ENCODE results near the gene PSMG2. TPM values are rescaled to one million over a fixed set of nuclear protein-coding genes. Genes with fewer than 3 reads are reported as not detected.

PSMG2 gene
- total RNA-seq, 2 donors from 2014 or later: 8.2 to 36.8 TPM

DNA sequence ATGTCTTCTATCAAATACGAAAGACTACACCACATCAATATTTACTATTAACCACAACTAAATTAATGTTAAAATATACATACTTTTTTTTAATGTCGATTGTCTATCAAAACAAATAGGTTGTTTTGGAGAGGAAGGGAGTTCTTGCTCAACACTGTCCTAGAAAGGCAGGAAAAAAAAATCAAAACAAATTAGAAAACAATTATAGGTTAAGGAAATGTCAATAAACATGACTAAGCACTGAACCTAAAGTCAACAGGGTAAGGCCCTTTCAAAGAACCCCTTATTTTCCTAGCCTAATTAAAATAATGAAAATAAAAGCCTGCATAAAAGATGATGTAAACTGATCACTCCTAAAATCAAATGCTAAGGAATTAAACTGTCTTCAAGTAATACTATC lies 3.1 kb upstream of the PSMG2 start:
- H3K4me1 ChIP-seq: peaks cover 23% of the 10 kb centered on the region

DNA sequence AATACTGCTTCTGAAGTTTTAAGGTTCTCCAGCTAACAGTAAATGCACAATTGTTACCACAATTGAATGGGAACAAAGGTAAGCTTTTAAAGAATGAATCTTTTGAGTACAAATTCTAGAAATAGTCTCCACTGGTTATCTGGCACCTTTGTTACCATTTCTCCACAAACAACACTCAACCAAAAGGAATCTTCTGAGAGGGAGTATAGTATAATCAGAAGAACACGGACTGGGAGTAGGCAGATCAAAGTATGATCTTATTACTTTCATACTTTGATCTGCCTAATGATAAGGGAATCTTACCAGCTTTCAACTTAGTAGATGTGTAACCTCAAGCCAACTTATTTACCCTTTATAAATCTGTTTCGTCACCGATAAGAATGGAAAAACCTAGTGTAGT lies 1.7 kb upstream of the PSMG2 start:
- no peak overlapping the region for H3K4me3 ChIP-seq
- H3K4me1 ChIP-seq: peaks cover 35% of the 10 kb centered on the region
- no peaks in the 10 kb centered on the region for H3K36me3 ChIP-seq (replicated peaks in 1 of 2; ENCODE audit: insufficient read depth in 1 of 2, low read depth in 2 of 2)
- 64 to 72% methylated on average over 3 of the region's 3 CpGs for WGBS, 2 donors
- no peaks in the 10 kb centered on the region for H3K9me3 ChIP-seq
- intact Hi-C loops (cut with DNase I): no loop called here
- no peak for DNase-seq
- H3K27ac ChIP-seq: no peak overlapping the region
- TF ChIP-seq, protein P1, sequence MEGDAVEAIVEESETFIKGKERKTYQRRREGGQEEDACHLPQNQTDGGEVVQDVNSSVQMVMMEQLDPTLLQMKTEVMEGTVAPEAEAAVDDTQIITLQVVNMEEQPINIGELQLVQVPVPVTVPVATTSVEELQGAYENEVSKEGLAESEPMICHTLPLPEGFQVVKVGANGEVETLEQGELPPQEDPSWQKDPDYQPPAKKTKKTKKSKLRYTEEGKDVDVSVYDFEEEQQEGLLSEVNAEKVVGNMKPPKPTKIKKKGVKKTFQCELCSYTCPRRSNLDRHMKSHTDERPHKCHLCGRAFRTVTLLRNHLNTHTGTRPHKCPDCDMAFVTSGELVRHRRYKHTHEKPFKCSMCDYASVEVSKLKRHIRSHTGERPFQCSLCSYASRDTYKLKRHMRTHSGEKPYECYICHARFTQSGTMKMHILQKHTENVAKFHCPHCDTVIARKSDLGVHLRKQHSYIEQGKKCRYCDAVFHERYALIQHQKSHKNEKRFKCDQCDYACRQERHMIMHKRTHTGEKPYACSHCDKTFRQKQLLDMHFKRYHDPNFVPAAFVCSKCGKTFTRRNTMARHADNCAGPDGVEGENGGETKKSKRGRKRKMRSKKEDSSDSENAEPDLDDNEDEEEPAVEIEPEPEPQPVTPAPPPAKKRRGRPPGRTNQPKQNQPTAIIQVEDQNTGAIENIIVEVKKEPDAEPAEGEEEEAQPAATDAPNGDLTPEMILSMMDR (IDR thresholded peaks at IDR 0.05): no peak
- no peak for TF ChIP-seq POLR2A (IDR thresholded peaks at IDR 0.05)
- no peaks in the 10 kb centered on the region for H3K27me3 ChIP-seq
- ATAC-seq: no peak

More for the DNA sequence above, 3.1 kb upstream of the PSMG2 start:
- DNase-seq (no peak), ATAC-seq (no peak)
- intact Hi-C loops (cut with DNase I): no loop called here
- H3K27me3 ChIP-seq: no peaks in the 10 kb centered on the region
- no peak overlapping the region for H3K27ac ChIP-seq
- H3K9me3 ChIP-seq: no peaks in the 10 kb centered on the region
- no peaks in the 10 kb centered on the region for H3K36me3 ChIP-seq (replicated peaks in 1 of 2; ENCODE audit: insufficient read depth in 1 of 2, low read depth in 2 of 2)
- 63 to 72% methylated on average over 2 of the region's 2 CpGs for WGBS, 2 donors
- no peak overlapping the region for H3K4me3 ChIP-seq
- TF ChIP-seq, protein P1 (IDR thresholded peaks at IDR 0.05): no peak
- TF ChIP-seq POLR2A (IDR thresholded peaks at IDR 0.05): no peak

DNA sequence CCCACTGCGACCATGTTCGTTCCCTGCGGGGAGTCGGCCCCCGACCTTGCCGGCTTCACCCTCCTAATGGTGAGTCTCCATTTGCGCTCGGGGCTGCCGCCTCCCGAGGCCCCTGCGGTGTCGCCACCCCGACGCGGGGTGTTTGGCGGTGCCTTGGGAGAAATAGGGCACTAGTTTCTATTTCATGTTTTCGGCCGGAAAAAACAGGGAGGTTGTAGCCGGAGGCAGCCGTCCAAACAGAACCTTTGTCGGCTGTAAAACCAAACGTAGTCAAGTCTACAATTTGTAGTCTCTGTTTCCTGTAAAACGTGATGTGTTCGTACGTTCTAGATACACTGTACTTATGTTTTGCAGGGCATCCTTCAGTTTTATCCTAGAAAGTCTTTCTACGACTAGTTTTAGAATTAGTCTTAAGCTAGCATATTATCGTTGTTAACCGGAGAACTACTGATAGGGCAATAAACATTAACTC lies 290 bp downstream of the PSMG2 start:
- Histone ChIP-seq H3K4me3 (peak overlapping the region; percentile 67 to 93), H3K27ac (peak overlapping the region; percentile 84 to 98 (median 97)), H3K36me3 (replicated peaks in 1 of 2; ENCODE audit: insufficient read depth in 1 of 2, low read depth in 2 of 2) (peaks cover 0 to 9% of the 10 kb centered on the region in 2 donors), H3K4me1 (peaks cover 35% of the 10 kb centered on the region), H3K9me3 (no peaks in the 10 kb centered on the region), H3K27me3 (no peaks in the 10 kb centered on the region)
- TF ChIP-seq, protein P1 (IDR thresholded peaks at IDR 0.05): no peak
- no peak for TF ChIP-seq POLR2A (IDR thresholded peaks at IDR 0.05)
- peak; percentile 56 for ATAC-seq
- no peak for DNase-seq
- intact Hi-C loops (cut with DNase I): no loop called here
- WGBS, 2 donors: 1% methylated on average over 7 to 28 of the region's 28 CpGs

DNA sequence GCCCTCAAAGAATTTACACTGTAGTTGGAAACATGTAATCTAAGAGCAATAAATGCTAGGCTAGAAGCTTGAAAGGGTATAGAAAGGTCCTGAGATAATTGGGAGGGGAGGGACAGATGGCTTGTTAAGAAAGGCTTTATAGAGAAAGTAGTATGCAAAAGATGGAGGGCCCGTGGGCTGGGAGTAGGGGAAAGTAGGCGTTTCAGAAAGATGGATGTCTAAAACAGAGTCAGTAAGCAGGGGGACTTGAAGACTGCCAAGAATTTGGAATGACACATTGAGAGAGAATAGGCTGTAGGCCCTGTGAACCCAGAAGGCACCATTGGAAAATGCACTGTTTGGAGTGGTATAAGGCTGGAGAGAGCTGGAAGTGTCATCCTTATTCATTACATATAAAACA lies 822 bp downstream of the PSMG2 start:
- intact Hi-C loops (cut with DNase I): no loop called here
- peak overlapping the region in 1 of 4 donors; percentile 97 for H3K27ac ChIP-seq
- peaks cover 35% of the 10 kb centered on the region for H3K4me1 ChIP-seq

More for the DNA sequence above, 822 bp downstream of the PSMG2 start:
- WGBS, 2 donors: 0% methylated on average over 2 of the region's 2 CpGs
- peak overlapping the region; percentile 67 to 93 for H3K4me3 ChIP-seq
- no peaks in the 10 kb centered on the region for H3K9me3 ChIP-seq
- peaks cover 0 to 10% of the 10 kb centered on the region in 2 donors for H3K36me3 ChIP-seq (replicated peaks in 1 of 2; ENCODE audit: insufficient read depth in 1 of 2, low read depth in 2 of 2)
- no peak for TF ChIP-seq POLR2A (IDR thresholded peaks at IDR 0.05)
- TF ChIP-seq, protein P1 (IDR thresholded peaks at IDR 0.05): no peak
- ATAC-seq (no peak), DNase-seq (no peak)
- no peaks in the 10 kb centered on the region for H3K27me3 ChIP-seq

Measured in body of pancreas (tissue), 4 donors.